HepG2 (cell line): ENCODE results near the gene LY6G5B. TPM values are rescaled to one million over a fixed set of nuclear protein-coding genes. Genes with fewer than 3 reads are reported as not detected.

Experiments
- AHDC1 ChIP-seq: sonication (generic); formaldehyde crosslinking; IDR thresholded peaks from 2 replicates; pipeline ENCODE4 v1.5.1; 2020; ENCODE audit warnings: mild to moderate bottlenecking, missing genetic modification reagents, borderline replicate concordance
- ARNT ChIP-seq: fragments of 450-650 bp; IDR thresholded peaks from 2 replicates; pipeline ENCODE4 v1.6.1; 2017
- DZIP1 ChIP-seq: sonication (generic); formaldehyde crosslinking; IDR thresholded peaks from 2 replicates; pipeline ENCODE4 v1.5.0; 2020; ENCODE audit warnings: mild to moderate bottlenecking, missing genetic modification reagents
- ETS1 ChIP-seq: sonication (generic); formaldehyde crosslinking; IDR thresholded peaks from 2 replicates; pipeline ENCODE4 v1.4.0; 2020; ENCODE audit warnings: missing genetic modification reagents
- HNRNPK ChIP-seq: fragments of 200-400 bp; formaldehyde crosslinking; IDR thresholded peaks from 2 replicates; pipeline ENCODE4 v1.6.1; 2018; ENCODE audit warnings: low read length, low read depth, moderate library complexity, mild to moderate bottlenecking; ENCODE audit not compliant: poor library complexity, severe bottlenecking
- MAF1 ChIP-seq: sonication (generic); formaldehyde crosslinking; IDR thresholded peaks from 2 replicates; pipeline ENCODE4 v1.5.0; 2020; ENCODE audit warnings: missing genetic modification reagents, borderline replicate concordance
- NAIF1 ChIP-seq: sonication (generic); formaldehyde crosslinking; IDR thresholded peaks from 2 replicates; pipeline ENCODE4 v1.5.0; 2020; ENCODE audit warnings: mild to moderate bottlenecking, missing genetic modification reagents, borderline replicate concordance
- PAWR ChIP-seq: sonication (generic); formaldehyde crosslinking; IDR thresholded peaks from 2 replicates; pipeline ENCODE4 v1.4.0; 2020; ENCODE audit warnings: missing genetic modification reagents, mild to moderate bottlenecking, borderline replicate concordance
- POLR2AphosphoS2 ChIP-seq: IDR thresholded peaks from 2 replicates; pipeline ENCODE4 v1.6.1; 2011; ENCODE audit warnings: low read depth, low read length, improper control_type of control experiment
- RARG ChIP-seq: sonication (generic); formaldehyde crosslinking; IDR thresholded peaks from 2 replicates; pipeline ENCODE4 v1.4.0; 2020; ENCODE audit warnings: low read depth, mild to moderate bottlenecking, missing genetic modification reagents
- SIN3B ChIP-seq: fragments of 150-350 bp; IDR thresholded peaks from 2 replicates; pipeline ENCODE4 v1.6.1; 2014; ENCODE audit warnings: low read length
- SKI ChIP-seq: fragments of 450-650 bp; IDR thresholded peaks from one replicate; pipeline ENCODE4 v1.6.1; 2018; ENCODE audit warnings: mild to moderate bottlenecking; ENCODE audit not compliant: partially characterized antibody
- SRF ChIP-seq: IDR thresholded peaks from 2 replicates; pipeline ENCODE4 v1.6.1; 2011; ENCODE audit warnings: mild to moderate bottlenecking, low read depth, low read length, moderate library complexity
- ZBTB25 ChIP-seq: IDR thresholded peaks from 2 replicates; pipeline ENCODE4 v1.6.1; 2018; ENCODE audit warnings: missing genetic modification reagents
- ZNF274 ChIP-seq: sonication (generic); formaldehyde crosslinking; IDR thresholded peaks from 2 replicates; pipeline ENCODE4 v1.5.1; 2020; ENCODE audit warnings: mild to moderate bottlenecking, missing genetic modification reagents
- ZNF547 ChIP-seq: sonication (generic); formaldehyde crosslinking; IDR thresholded peaks from 2 replicates; pipeline ENCODE4 v1.5.1; 2020; ENCODE audit warnings: mild to moderate bottlenecking, missing genetic modification reagents
- ZNF704 ChIP-seq: sonication (generic); formaldehyde crosslinking; IDR thresholded peaks from 2 replicates; pipeline ENCODE4 v1.8.1; 2023; ENCODE audit warnings: mild to moderate bottlenecking, inconsistent platforms, moderate library complexity, missing genetic modification reagents, borderline replicate concordance
- polyA plus RNA-seq, 8 experiments: library from polyadenylated mRNA; depleted of rRNA in 3 of 8; stranded (reverse) in 7 of 8; unstranded in 1 of 8; fragments of >200 nt; fragmentation: Illumina TruSeq in 4 of 8; extraction: Trizol in 4 of 8; gene quantifications; 2 replicates each; pipeline versions ENCODE4 v1.2.1 to v1.2.3, GENCODE V29; 2011 to 2016; ENCODE audit warnings: low read depth in 4 of 8, missing spikeins in 1 of 8, mixed read lengths in 1 of 8; ENCODE audit not compliant: insufficient read depth in 1 of 8
- total RNA-seq, 5 experiments: library from RNA; depleted of rRNA; stranded (reverse); fragments of >200 nt; fragmentation: Illumina TruSeq; extraction: Trizol; gene quantifications; 2 replicates each; pipeline ENCODE4 v1.2.3, GENCODE V29; 2016; ENCODE audit warnings: low read depth in 1 of 5

Gene LY6G5B
- total and polyA plus RNA-seq, 2 of the 13 experiments (the other 11 are each of a cell fraction or from before 2014, with no cell fraction given): 7.8 to 15.7 TPM

GRCh38 chr6:31664790-31665500 lies 4.8 kb upstream of the LY6G5B start, which contains the start of gene GPANK1 (continued):
- TF ChIP-seq DZIP1 (no peak), PAWR (CRISPR knock-in tag) (no peak), NAIF1 (CRISPR knock-in tag) (no peak), RARG (CRISPR knock-in tag) (no peak), POLR2AphosphoS2 (no peak), ETS1 (CRISPR knock-in tag) (no peak), ZBTB25 (CRISPR knock-in tag) (peak; percentile 86; the same call in 1 of the 2 replicates), SIN3B (no peak), SKI (no peak), HNRNPK (no peak), ZNF704 (CRISPR knock-in tag) (peak; percentile 62; the same call in 1 of the 2 replicates), SRF (no peak), AHDC1 (CRISPR knock-in tag) (peak; percentile 38; the same call in 1 of the 2 replicates), MAF1 (CRISPR knock-in tag) (peak; percentile 29; the same call in 1 of the 2 replicates), ARNT (no peak), ZNF547 (CRISPR knock-in tag) (peak; percentile 88), ZNF274 (peak; percentile 94)
